ENCODE results near the gene MBP.

Gene MBP

DNA sequence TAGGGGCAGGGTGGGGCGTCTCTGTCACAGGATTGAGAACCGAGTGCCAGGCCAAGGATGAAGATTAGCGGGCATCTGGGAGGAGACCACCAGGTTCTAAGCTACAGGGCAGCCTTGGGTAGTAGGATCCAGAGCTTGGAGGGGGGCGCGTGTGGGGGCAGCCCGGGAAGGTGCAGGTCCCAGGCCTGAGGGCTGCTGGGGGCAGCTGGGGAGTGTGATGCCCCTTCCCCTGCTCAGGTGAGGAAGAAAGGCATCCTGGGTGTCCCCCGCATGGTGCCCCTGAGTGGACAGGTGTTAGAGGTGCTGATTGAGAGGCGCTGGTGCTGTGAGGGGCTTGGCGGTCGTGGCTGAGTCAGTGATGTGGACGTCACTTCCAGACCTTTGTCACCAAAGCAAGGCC lies 33.9 kb upstream of the MBP start:
- TF ChIP-seq FOXM1 (IDR thresholded peaks at IDR 0.05; ENCODE audit: borderline replicate concordance, low read depth): no peak
- TF ChIP-seq ZBTB7A (IDR thresholded peaks at IDR 0.05; ENCODE audit: low read depth): no peak
- TF ChIP-seq REST (IDR thresholded peaks at IDR 0.05; ENCODE audit: low read depth): no peak
- TF ChIP-seq TCF12 (IDR thresholded peaks at IDR 0.05; ENCODE audit: low read depth): no peak
- TF ChIP-seq MAX (IDR thresholded peaks at IDR 0.05): no peak
- TF ChIP-seq NFIC (IDR thresholded peaks at IDR 0.05): no peak
- TF ChIP-seq CEBPB (IDR thresholded peaks at IDR 0.05): no peak
- TF ChIP-seq EP300 (IDR thresholded peaks at IDR 0.05; ENCODE audit: borderline replicate concordance): no peak
- TF ChIP-seq, protein P1, sequence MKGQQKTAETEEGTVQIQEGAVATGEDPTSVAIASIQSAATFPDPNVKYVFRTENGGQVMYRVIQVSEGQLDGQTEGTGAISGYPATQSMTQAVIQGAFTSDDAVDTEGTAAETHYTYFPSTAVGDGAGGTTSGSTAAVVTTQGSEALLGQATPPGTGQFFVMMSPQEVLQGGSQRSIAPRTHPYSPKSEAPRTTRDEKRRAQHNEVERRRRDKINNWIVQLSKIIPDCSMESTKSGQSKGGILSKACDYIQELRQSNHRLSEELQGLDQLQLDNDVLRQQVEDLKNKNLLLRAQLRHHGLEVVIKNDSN (IDR thresholded peaks at IDR 0.05): no peak
- TF ChIP-seq EGR1 (IDR thresholded peaks at IDR 0.05): no peak
- no peak for TF ChIP-seq YY1 (IDR thresholded peaks at IDR 0.05; ENCODE audit: low read depth)
- no peak for TF ChIP-seq TEAD4 (IDR thresholded peaks at IDR 0.05)
- no peak for TF ChIP-seq TAF1 (IDR thresholded peaks at IDR 0.05; ENCODE audit: low read depth)

GRCh38 chr18:77165503-77166188 lies 33.1 kb upstream of the MBP start:
- TF ChIP-seq CREB1 (IDR thresholded peaks at IDR 0.05; ENCODE audit: low read depth): no peak
- TF ChIP-seq RAD21 (IDR thresholded peaks at IDR 0.05; ENCODE audit: low read depth): no peak

- TF ChIP-seq EGR1 (IDR thresholded peaks at IDR 0.05): no peak
- no peak for TF ChIP-seq TEAD4 (IDR thresholded peaks at IDR 0.05)
- no peak for TF ChIP-seq TCF12 (IDR thresholded peaks at IDR 0.05; ENCODE audit: low read depth)
- TF ChIP-seq NFIC (IDR thresholded peaks at IDR 0.05): no peak
- no peak for TF ChIP-seq MAX (IDR thresholded peaks at IDR 0.05)
- TF ChIP-seq TAF1 (IDR thresholded peaks at IDR 0.05; ENCODE audit: low read depth): no peak
- TF ChIP-seq, protein P1 (IDR thresholded peaks at IDR 0.05): no peak
- TF ChIP-seq CREB1 (IDR thresholded peaks at IDR 0.05; ENCODE audit: low read depth): no peak
- no peak for TF ChIP-seq ZBTB7A (IDR thresholded peaks at IDR 0.05; ENCODE audit: low read depth)
- no peak for TF ChIP-seq EP300 (IDR thresholded peaks at IDR 0.05; ENCODE audit: borderline replicate concordance)
- no peak for TF ChIP-seq RAD21 (IDR thresholded peaks at IDR 0.05; ENCODE audit: low read depth)
- TF ChIP-seq FOXM1 (IDR thresholded peaks at IDR 0.05; ENCODE audit: borderline replicate concordance, low read depth): no peak
- no peak for TF ChIP-seq REST (IDR thresholded peaks at IDR 0.05; ENCODE audit: low read depth)
Observed at GRCh38 chr18:77164763-77165485, 32.3 kb upstream of the MBP start.

DNA sequence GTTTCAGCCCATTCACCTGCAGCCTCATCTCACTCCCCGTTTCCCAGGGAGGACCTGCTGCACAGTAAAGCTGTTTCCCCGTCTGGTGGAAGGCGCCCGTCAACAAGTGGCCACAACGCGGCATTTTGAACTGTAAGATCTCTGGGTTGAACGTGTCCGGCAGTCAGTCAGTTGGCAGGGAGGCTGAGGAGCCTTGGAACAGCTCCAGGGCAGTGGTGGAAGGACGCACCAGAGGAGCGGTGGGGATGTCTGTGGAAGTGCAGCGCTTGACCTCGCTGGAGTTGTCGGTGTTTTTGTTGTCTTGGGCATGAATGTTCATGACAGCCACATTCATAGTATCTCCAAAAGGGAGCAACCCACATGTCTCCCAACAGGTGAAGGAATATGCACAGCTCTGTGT lies 31.4 kb upstream of the MBP start:
- no peak for TF ChIP-seq FOXM1 (IDR thresholded peaks at IDR 0.05; ENCODE audit: borderline replicate concordance, low read depth)
- TF ChIP-seq TCF12 (IDR thresholded peaks at IDR 0.05; ENCODE audit: low read depth): no peak
- TF ChIP-seq YY1 (IDR thresholded peaks at IDR 0.05; ENCODE audit: low read depth): no peak
- no peak for TF ChIP-seq REST (IDR thresholded peaks at IDR 0.05; ENCODE audit: low read depth)
- no peak for TF ChIP-seq CEBPB (IDR thresholded peaks at IDR 0.05)
- TF ChIP-seq MAX (IDR thresholded peaks at IDR 0.05): no peak
- TF ChIP-seq, protein P1 (IDR thresholded peaks at IDR 0.05): no peak
- TF ChIP-seq NFIC (IDR thresholded peaks at IDR 0.05): no peak
- no peak for TF ChIP-seq EP300 (IDR thresholded peaks at IDR 0.05; ENCODE audit: borderline replicate concordance)
- no peak for TF ChIP-seq TAF1 (IDR thresholded peaks at IDR 0.05; ENCODE audit: low read depth)
- TF ChIP-seq ZBTB7A (IDR thresholded peaks at IDR 0.05; ENCODE audit: low read depth): no peak
- TF ChIP-seq CREB1 (IDR thresholded peaks at IDR 0.05; ENCODE audit: low read depth): no peak
- no peak for TF ChIP-seq TEAD4 (IDR thresholded peaks at IDR 0.05)
